Panc1 (cell line): ENCODE data around the gene SPRN.

ENCODE experiments used
- CTCF ChIP-seq: fragments of 450-650 bp; IDR thresholded peaks from 2 replicates; pipeline ENCODE4 v1.5.1; 2017; ENCODE audit warnings: mild to moderate bottlenecking
- POLR2AphosphoS5 ChIP-seq: IDR thresholded peaks from 2 replicates; pipeline ENCODE4 v1.6.1; 2012; ENCODE audit warnings: mild to moderate bottlenecking, low read depth, low read length, moderate library complexity
- REST ChIP-seq, 2 experiments: IDR thresholded peaks; 2 replicates each; pipeline ENCODE4 v1.6.1; 2011 to 2012; ENCODE audit warnings: low read depth in 2 of 2, control low read depth in 1 of 2, low read length in 1 of 2, mild to moderate bottlenecking in 1 of 2, moderate library complexity in 1 of 2; ENCODE audit not compliant: insufficient read depth in 1 of 2
- SIN3A ChIP-seq: IDR thresholded peaks from 2 replicates; pipeline ENCODE4 v1.6.1; 2012; ENCODE audit warnings: low read depth, mild to moderate bottlenecking, low read length, moderate library complexity, borderline replicate concordance; ENCODE audit not compliant: insufficient read depth

GRCh38 chr10:133471300-133472109 lies 47.1 kb upstream of the SPRN start:
- no peak for TF ChIP-seq CTCF
- TF ChIP-seq POLR2AphosphoS5, result no peak
- TF ChIP-seq REST (IDR thresholded peaks at IDR 0.05; ENCODE audit: insufficient read depth in 1 of 2, low read depth in 2 of 2, low read length in 1 of 2), result no peak
- no peak for TF ChIP-seq SIN3A
